Hepatic stellate cell (primary cell): ENCODE measurements around the gene CEP192.
"Not testable (repeated sequence)": the region's sequence is repeated elsewhere in the genome, so short reads cannot be mapped to it uniquely, and the experiment has no call there.

Experiments
- DNase-seq: peaks from one replicate; pipeline ENCODE4 v3.0.0; 2011; ENCODE audit warnings: low spot score

Gene CEP192, protein sequence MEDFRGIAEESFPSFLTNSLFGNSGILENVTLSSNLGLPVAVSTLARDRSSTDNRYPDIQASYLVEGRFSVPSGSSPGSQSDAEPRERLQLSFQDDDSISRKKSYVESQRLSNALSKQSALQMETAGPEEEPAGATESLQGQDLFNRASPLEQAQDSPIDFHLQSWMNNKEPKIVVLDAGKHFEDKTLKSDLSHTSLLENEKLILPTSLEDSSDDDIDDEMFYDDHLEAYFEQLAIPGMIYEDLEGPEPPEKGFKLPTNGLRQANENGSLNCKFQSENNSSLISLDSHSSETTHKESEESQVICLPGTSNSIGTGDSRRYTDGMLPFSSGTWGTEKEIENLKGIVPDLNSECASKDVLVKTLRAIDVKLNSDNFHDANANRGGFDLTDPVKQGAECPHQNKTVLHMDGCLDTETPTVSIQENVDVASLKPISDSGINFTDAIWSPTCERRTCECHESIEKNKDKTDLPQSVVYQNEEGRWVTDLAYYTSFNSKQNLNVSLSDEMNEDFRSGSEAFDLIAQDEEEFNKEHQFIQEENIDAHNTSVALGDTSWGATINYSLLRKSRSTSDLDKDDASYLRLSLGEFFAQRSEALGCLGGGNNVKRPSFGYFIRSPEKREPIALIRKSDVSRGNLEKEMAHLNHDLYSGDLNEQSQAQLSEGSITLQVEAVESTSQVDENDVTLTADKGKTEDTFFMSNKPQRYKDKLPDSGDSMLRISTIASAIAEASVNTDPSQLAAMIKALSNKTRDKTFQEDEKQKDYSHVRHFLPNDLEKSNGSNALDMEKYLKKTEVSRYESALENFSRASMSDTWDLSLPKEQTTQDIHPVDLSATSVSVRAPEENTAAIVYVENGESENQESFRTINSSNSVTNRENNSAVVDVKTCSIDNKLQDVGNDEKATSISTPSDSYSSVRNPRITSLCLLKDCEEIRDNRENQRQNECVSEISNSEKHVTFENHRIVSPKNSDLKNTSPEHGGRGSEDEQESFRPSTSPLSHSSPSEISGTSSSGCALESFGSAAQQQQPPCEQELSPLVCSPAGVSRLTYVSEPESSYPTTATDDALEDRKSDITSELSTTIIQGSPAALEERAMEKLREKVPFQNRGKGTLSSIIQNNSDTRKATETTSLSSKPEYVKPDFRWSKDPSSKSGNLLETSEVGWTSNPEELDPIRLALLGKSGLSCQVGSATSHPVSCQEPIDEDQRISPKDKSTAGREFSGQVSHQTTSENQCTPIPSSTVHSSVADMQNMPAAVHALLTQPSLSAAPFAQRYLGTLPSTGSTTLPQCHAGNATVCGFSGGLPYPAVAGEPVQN (N-terminal part only)

DNA sequence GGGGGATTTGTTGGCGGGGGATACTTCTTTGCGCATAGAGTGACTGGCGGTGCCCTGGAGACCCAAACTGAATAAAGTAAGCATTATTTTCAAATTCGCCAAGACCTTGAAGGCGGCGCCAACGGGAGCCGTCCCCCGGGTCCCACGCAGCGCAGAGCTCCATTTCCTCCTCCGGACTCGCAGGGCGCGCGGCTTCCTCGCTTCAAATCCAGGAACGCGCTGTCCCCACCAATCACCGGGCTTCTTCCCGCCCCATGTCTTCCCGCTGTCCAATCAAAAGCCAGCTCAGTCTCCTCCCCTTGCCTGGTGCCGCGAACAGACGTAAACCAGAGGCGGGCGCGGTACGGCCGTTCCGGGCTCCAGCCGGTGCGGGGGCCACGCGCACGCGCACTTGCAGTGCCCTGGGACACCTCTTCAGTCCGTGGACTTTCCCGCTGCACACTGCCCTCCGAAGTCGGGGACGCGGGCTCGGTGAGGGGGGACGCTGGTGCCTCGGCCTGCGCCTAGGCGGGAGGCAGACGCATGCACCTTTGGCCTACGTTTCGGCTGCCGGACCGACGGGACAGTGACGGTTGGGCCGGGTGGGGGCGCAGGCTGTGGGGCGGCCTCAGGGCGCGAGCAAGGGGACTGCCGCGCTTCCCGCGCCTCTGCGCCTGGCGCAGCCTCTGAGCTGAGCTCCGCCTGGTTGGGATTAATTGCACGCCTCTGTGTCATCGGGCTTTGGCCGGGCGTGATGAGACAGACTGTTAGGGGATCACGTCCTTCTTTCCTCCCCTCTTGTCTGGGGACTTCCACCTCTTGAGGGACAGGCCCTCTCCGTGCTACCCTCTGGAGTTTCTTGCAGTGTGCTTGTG, at the start of gene CEP192:
CEP192 (plus strand) TSS at position 396 of the 854 bp plus-strand sequence. CDS start 8,063 bp downstream, outside the sequence.
- DNase-seq, result peak; percentile 96

DNA sequence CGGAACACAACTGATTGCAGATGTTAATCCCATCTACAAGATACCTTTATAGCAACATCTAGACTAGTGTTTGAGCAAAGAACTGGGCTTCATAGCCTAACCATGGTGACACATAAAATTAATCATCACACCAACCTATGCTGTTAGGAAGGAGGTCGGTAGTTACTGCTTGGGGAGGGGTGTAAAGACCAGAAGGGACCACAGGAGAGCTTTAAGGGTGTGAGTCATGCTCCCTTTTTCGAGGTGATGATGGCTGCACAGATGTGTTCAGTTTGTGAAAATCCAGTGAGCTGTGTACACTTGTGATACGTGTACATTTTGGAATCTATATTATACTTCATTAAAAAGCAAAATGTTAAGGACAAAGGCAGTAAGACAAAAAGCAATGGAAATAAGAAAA, 47.9 kb upstream of the CEP192 start:
- DNase-seq, result no peak

DNA sequence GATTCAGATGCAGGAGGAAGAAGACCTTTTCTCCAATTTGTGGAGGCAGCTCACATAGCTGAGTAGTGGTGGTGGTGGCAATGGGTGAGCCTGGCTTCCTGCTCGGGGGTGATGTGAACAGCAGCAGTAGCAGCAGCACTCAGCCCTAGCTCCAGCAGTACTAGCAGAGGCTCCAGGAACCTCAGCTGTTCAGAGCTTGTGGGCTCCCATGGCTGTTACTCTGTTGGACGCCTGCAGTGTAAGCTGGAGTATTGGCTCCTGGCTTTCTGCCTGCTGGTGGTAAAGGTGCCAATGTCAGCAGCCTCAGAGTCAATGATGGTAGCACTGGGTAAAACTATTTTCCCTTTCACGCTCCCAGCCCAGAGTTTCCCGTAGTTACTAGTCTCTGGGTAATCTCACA, 46.5 kb upstream of the CEP192 start:
- DNase-seq, result no peak

DNA sequence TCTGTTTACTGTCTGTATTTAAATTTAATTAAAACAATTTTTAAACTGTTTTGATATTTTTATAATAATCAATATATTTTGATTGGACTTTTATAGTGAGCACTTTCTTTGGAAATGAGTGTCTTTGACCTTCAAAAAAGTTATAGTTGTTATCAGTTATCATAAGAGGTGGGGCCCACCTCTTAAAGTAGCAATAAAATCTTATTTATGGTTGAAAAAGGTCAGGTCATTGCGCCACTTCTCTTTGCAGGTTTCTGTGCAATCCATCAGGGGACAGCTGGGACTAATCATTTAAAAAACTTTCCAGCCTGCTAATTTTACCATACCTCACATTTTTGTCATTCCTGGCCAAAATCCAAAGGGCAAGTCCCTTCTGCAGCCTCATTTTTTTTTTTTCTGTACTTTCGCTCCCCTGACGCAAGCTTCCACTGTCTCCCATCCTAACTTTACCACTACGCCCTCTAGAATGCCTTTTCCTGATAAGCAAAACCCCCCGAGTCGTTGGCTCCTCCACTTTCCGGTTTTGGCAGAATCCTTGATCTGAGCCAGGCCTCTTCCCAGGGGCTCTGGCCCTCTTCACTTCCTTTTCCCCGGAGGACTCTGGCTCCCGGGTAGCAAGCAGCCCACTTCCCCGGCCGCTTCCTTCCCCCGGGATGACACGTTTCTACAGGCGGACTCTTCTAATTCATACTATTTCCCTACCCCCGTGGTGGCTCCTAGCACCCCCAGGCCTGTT, 44.4 kb upstream of the CEP192 start:
- peak; percentile 64 for DNase-seq

DNA sequence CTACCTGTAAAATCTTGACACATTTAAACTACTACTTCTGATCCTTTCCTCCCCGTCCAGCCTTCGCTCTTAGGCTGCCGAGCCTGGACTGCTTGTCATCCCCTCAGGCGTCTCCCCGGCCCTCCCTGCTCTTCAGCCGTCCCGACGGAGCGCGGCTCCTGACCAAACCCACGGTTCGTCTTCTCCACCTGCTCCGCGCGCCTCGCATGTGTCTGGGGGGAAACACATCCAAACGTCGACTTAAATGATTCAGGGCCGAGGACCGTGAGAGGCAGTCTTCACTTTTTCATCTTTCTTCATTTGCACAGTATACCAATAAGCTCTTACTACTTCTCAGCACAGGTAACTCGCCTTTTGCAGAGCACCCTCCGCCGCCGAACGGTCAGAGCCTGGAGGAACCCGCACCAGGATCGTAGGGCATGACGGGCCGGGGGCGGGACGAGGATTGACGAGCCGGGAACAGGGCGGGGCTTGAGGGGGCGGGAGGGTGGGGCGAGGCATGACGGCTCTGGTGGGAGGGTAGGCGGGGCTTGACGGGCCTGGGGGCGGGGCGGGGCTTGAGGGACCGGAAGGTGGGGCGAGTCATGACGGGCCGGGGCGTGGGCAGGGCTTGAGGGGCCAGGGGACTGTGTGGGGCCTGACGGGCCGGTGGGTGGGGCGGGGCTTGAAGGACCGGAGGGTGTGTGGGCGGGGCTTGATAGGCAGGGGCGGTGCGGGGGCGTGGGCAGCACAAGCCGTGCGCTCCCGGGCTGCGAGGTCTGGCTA, 43.7 kb upstream of the CEP192 start, which contains the start of gene SEH1L:
SEH1L (plus strand) TSS at position 727 of the 765 bp plus-strand sequence. CDS start 111 bp downstream, outside the sequence.
- peak; percentile 97 for DNase-seq

DNA sequence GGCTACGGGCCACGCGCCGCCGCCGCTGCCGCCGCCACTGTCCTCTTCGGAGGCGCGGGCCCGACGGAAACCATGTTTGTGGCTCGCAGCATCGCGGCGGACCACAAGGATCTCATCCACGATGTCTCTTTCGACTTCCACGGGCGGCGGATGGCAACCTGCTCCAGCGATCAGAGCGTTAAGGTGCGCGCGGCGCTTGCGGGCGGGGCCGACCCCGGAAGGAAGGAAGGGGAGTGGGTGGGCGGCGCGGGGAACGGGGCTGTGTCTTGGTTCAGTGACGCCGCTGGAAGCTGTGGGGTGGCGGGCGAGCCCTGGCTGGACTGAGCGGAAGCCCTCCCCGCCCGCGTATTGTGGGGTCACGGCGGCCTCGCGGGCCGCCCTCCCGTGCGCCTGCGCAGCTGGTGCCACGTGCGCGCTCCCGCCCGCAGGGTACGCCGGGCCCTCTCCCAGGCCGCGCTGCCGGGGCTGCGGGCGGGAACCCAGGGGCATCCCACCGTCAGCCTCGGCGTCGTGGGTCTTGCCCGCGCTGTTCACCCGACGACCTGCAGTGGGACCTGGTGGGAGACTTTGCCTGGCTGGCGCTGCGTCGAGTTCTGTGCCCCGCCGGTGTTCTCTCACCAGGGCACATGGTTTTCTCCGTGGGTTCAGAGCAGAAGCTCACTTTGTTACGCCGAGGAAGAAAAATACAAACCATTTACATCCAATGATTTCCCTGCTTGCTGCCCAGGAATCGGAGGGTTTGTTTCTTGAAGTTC, 42.9 kb upstream of the CEP192 start:
- DNase-seq, result peak; percentile 87

DNA sequence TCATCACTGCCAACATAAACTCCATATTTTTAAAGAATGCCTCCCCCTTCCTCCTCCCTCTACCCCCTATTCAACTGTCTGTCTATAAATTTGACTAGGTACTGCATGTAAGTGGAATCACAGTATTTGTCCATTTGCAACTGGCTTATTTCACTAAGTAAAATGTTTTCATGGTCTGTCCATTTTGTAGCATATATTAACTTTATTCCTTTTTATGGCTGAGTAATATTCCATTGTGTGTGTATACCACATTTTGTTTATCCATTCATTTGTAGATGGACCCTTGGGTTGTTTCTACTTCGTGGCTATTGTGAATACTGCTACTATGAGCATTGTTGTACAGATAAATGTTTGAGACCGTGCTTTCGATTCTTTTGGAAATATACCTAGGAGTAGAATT, 32.7 kb upstream of the CEP192 start:
- DNase-seq, result no peak

DNA sequence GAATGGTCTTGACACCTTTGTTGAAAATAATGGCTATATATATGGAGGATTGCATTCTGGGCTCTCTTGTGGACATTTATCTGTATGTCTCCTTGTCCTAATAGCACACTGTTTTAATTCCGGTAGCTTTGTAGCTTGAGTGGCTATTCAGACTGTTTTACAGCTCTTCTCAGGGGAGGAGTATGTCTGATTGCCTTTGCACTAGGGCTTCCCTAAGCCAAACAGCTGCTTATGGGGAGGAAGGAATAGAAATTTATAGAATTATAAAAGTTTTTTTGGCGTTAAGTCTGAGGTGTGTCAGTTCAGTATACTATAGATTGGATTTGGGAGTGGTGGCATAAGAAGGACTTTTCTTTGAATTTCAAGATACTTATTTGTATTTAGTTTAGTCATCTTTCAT, 30.8 kb upstream of the CEP192 start:
- DNase-seq, result no peak

DNA sequence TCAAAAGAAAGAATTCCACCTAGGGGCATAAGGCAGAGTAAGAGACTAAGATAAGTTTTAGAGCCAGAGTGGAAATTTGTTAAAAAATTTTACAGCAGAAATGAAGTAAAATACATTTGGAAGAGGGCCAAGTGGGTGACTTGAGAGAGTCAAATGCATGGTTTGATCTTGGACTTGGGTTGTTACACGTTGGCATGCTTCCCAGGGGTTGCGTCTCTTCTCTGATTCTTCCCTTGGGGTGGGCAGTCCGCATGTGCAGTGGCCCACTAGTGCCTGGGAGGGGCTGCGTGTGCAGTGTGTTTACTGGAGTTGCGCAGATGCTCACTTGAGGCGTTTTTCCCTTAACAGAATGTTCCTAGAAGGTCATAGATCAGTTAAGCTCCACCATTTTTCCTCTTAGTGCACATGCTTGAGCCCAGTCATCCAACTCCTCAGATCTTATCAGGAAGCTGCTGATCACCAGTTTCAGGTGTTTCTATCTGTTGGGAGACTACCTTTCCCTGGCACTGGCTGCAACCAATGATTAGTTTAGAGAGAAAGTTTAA, 30.2 kb upstream of the CEP192 start:
- DNase-seq, result no peak

DNA sequence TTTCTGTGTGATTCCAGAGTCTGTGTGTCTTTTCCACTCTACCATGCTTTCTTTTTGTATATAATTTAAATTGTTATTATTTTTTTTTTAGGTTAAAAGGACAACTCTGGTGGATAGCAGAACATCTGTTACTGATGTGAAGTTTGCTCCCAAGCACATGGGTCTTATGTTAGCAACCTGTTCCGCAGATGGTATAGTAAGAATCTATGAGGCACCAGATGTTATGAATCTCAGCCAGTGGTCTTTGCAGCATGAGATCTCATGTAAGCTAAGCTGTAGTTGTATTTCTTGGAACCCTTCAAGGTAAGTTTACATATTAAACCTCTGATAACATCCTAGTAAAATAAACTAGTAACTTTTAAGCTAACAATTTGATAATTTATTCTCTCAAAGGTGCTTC, 28.1 kb upstream of the CEP192 start:
- no peak for DNase-seq

DNA sequence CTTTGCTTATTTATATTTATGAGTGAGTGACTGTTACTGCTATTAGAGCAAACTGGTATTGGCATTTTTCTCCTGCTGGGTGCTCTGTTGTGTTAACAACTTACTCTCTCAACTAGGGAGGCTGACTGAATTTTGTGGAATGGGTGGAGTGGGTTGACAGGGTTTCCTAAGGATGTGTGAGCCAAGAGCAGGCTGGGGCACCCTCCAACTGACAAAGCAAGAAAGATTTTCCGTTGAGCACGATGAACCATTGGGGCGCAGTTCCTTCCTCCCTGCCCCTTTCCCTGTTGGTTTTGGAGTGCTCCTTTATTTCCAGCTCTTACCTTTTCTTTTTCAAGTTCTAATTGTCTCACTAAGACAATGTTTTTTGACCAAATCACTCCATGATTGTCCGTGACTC, 23.0 kb upstream of the CEP192 start:
- DNase-seq, result no peak

DNA sequence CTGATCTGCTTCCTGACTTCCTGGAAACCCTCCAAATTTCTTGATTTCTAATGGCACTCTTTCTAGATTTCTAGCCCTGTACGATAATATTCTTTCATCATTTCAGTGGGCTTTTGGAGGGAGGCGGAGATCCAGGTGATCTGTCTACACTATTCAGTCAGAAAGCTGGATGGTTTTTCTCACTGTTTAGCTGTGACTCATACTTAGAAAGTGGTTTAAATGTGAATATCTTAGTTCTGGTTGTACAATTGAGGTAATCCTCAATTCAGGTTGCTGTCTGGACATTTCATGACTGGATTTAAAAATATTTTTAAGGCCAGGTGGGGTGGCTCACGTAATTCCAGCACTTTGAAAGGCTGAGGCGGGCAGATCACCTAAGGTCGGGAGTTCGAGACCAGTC, 22.5 kb upstream of the CEP192 start:
- DNase-seq, result no peak

DNA sequence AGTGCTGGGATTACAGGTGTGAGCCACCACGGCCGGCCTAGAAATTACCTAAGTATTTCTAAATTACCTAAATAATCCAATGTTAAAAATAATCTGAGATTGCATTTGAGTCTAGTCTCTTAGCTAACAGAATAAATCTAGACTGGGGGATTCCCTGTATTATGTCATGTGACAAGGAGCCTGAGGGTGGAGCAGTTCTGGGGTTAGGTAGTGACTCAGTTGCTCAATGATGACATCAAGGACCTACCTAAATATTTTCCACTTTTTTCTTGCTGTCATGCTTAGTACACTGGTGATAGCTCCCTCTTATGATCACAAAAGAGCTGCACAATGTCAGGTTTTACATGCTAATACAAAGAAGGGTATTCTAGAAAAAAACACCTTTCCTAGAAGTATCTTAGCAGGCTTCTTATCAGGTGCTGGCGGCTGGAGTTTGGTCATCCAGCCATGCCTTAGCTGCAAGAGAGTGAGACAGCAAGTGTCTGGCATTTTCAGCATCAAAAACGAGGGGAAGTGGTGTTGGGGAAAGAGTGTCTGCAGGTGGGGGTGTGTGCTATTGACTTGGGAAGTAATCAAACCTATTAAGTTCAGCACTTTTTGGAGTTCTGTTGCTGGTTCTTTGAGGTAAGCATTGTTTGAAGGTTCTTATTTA, 17.5 kb upstream of the CEP192 start:
- no peak for DNase-seq

DNA sequence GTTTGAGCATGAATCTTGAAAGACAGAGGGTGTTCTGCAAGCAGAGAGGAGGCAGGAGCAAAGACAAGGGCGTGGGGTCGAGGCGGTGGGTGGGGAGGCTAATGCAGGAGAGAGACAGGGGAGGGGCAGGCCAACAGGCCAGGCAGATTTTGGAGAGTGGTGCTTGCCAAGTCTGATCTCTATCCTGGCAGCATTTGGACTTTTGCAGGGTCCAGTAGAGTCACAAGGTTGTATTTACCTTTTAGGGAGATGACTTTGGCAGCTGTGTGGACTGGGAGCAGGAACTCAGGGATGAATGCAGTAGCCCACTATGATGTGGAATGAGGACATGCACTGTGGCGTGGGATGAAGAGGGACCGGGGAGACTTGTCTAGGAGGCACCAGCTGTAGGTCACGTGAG, 15.7 kb upstream of the CEP192 start:
- no peak for DNase-seq

DNA sequence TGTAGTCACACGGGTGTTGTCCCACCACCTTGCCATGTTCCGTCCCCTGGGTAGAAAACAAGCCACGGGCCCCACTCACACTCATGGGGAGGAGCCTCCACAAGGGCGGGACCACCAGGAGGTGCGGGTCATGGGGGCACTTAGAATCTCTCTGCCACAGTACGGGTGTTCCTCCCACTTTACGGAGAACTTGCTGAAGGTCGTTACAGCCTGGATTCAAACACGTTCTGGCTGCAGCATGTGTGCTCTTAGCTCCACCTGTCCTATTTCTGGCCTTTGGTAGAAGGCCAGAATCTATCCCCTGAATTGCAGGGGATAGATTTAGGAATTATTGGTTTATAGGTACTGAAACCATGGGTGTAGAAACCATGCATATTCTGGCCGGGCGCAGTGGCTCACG, 14.9 kb upstream of the CEP192 start:
- no peak for DNase-seq

DNA sequence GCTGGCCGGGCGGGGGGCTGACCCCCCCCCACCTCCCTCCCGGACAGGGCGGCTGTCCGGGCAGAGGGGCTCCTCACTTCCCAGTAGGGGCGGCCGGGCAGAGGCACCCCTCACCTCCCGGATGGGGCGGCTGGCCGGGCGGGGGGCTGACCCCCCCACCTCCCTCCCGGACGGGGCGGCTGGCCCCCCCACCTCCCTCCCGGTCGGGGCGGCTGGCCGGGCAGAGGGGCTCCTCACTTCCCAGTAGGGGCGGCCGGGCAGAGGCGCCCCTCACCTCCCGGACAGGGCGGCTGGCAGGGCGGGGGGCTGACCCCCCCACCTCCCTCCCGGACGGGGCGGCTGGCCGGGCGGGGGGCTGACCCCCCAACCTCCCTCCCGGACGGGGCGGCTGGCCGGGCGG, 11.1 kb upstream of the CEP192 start:
- not testable (repeated sequence) for DNase-seq

DNA sequence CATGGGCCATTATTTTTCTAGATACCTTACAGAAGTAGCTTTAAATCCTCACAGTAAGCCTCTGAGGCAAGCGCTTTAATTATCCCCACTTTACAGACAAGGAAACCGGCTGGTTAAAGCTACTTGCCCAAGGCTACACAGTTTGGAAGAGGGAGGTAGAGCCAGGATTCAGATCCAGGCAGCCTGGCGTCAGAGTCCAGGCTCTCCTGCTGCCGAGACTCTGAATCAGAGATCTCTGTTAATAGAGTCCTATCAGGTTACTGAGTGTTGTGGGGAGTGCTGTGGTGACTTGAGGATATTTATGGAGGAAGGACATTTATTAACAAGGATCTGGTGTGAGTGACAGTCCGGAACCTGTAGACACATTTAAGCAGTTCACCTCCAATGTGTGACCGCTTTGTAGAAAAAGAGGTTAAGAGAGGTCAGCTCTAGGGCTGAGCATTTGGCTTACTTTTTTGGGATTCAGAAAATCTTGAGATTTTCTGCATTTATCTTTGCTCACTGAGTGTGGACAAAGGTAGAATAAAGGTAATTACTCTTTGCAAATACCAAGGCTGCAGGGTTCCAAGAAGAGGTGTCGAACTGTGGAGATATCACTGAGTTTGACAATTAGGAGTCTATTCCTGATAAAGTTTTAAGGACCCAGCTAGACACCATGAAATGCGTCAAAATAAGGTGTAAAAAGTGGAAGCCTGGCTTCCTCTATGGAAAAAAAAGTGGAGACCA, 1.6 kb upstream of the CEP192 start:
- DNase-seq, result no peak

DNA sequence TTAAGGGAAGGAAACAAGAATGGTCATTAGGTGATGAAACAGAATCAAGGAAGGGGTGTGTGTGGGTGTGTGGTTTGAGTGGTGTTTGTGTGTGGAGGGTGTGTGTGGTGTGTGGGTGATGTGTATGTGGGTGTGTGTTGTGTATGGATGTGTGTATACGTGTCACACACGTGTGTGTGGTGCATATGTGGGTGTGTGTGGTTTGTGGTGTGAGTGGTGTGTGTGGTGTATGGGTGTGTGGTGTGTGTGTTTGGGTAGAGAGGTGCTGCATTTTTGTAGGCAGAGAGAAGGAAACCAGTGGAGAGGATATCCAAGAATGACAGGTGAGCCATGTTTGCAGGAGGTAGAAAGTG, 1.1 kb upstream of the CEP192 start:
- no peak for DNase-seq
